GM12878 (cell line): ENCODE results near the gene CNN2. TPM values are rescaled to one million over a fixed set of nuclear protein-coding genes. Genes with fewer than 3 reads are reported as not detected.

Source experiments
- BHLHE40 ChIP-seq, 2 experiments: fragments of 450-650 bp in 1 of 2; IDR thresholded peaks; 2 replicates each; pipeline ENCODE4 v1.6.1; 2011 to 2017; ENCODE audit warnings: low read depth in 2 of 2, borderline replicate concordance in 1 of 2, improper control_type of control experiment in 1 of 2, low read length in 1 of 2, mild to moderate bottlenecking in 1 of 2
- CHD1 ChIP-seq: IDR thresholded peaks from 2 replicates; pipeline ENCODE4 v1.6.1; 2012; ENCODE audit warnings: low read depth, low read length, improper control_type of control experiment
- CTCF ChIP-seq, 3 experiments: IDR thresholded peaks in 2 of 3; conservative IDR thresholded peaks in 1 of 3; 2 replicates each; pipeline ENCODE4 v1.5.1; 2011; ENCODE audit warnings: low read depth in 3 of 3, low read length in 3 of 3, mild to moderate bottlenecking in 3 of 3, control low read depth in 2 of 3, moderate library complexity in 2 of 3, inconsistent platforms in 1 of 3, mixed read lengths in 1 of 3; ENCODE audit not compliant: control insufficient read depth in 2 of 3, insufficient read depth in 1 of 3; ENCODE audit errors: extremely low read depth in 1 of 3
- E2F8 ChIP-seq: fragments of 450-650 bp; IDR thresholded peaks from 2 replicates; pipeline ENCODE4 v1.6.1; 2018; ENCODE audit warnings: mild to moderate bottlenecking, low read depth, moderate library complexity; ENCODE audit not compliant: partially characterized antibody
- MLLT1 ChIP-seq: fragments of 450-650 bp; IDR thresholded peaks from 2 replicates; pipeline ENCODE4 v1.6.1; 2016; ENCODE audit warnings: mild to moderate bottlenecking
- NKRF ChIP-seq: fragments of 450-650 bp; conservative IDR thresholded peaks from 2 replicates; pipeline ENCODE4 v1.6.1; 2017; ENCODE audit warnings: mild to moderate bottlenecking, moderate library complexity
- PAX5 ChIP-seq: IDR thresholded peaks from 2 replicates; pipeline ENCODE4 v1.6.1; 2011; ENCODE audit warnings: low read depth, low read length, borderline replicate concordance
- PBX3 ChIP-seq: IDR thresholded peaks from 2 replicates; pipeline ENCODE4 v1.6.1; 2011; ENCODE audit warnings: mild to moderate bottlenecking, low read depth, low read length, moderate library complexity; ENCODE audit not compliant: insufficient replicate concordance
- PKNOX1 ChIP-seq: fragments of 450-650 bp; IDR thresholded peaks from 2 replicates; pipeline ENCODE4 v1.6.1; 2016; ENCODE audit warnings: mild to moderate bottlenecking
- RAD51 ChIP-seq: fragments of 450-650 bp; IDR thresholded peaks from 2 replicates; pipeline ENCODE4 v1.6.1; 2016; ENCODE audit warnings: moderate library complexity, mild to moderate bottlenecking, inconsistent platforms
- RELA ChIP-seq: fragments of 450-650 bp; IDR thresholded peaks from 2 replicates; pipeline ENCODE4 v1.8.0; 2014; ENCODE audit warnings: borderline replicate concordance; ENCODE audit not compliant: partially characterized antibody
- SMAD5 ChIP-seq: IDR thresholded peaks from 2 replicates; pipeline ENCODE4 v1.6.1; 2016; ENCODE audit warnings: antibody characterized with exemption, low read depth
- SP1 ChIP-seq: IDR thresholded peaks from one replicate; pipeline ENCODE4 v1.6.1; 2011; ENCODE audit warnings: low read depth, low read length
- SPI1 ChIP-seq: IDR thresholded peaks from 2 replicates; pipeline ENCODE4 v1.6.1; 2011; ENCODE audit warnings: low read depth, mild to moderate bottlenecking, low read length, moderate library complexity, borderline replicate concordance; ENCODE audit not compliant: insufficient read depth
- TAF1 ChIP-seq: IDR thresholded peaks from 2 replicates; pipeline ENCODE4 v1.6.1; 2011; ENCODE audit warnings: mild to moderate bottlenecking, low read depth, low read length, borderline replicate concordance
- ZNF207 ChIP-seq: fragments of 450-650 bp; IDR thresholded peaks from 2 replicates; pipeline ENCODE4 v1.6.1; 2014; ENCODE audit warnings: antibody characterized with exemption, mild to moderate bottlenecking, borderline replicate concordance
- ZNF217 ChIP-seq: fragments of 450-650 bp; IDR thresholded peaks from 2 replicates; pipeline ENCODE4 v1.6.1; 2017; ENCODE audit warnings: antibody characterized with exemption, mild to moderate bottlenecking
- polyA plus RNA-seq, 11 experiments: library from polyadenylated mRNA; depleted of rRNA in 4 of 11; unstranded in 6 of 11; stranded (reverse) in 5 of 11; fragments of >200 nt; fragmentation: Nextera tagmentation in 4 of 11; fragmentation: Illumina TruSeq in 1 of 11; extraction: Ambion mirVana in 4 of 11; extraction: Trizol in 1 of 11; gene quantifications; 1 replicate in 1 of 11; 2 replicates in 10 of 11; pipeline versions ENCODE4 v1.2.1 to v1.2.3, GENCODE V29; 2011 to 2016; ENCODE audit warnings: inconsistent platforms in 2 of 11, missing spikeins in 2 of 11, low read depth in 1 of 11
- total RNA-seq, 4 experiments: library from RNA; depleted of rRNA in 3 of 4; stranded (reverse); fragments of >200 nt in 3 of 4; fragmentation: Illumina TruSeq in 1 of 4; extraction: Trizol in 1 of 4; gene quantifications; 2 replicates each; pipeline versions ENCODE4 v1.2.1 to v1.2.3, GENCODE V29; 2013 to 2021

The CNN2 gene
- total and polyA plus RNA-seq, 10 of the 15 experiments (the other 5 are each of a cell fraction or from before 2014, with no cell fraction given): 34.7 to 311 (median 172) TPM

- TF ChIP-seq RAD51: no peak
- TF ChIP-seq BHLHE40 (IDR thresholded peaks at IDR 0.05; ENCODE audit: borderline replicate concordance in 1 of 2, low read depth in 2 of 2, low read length in 1 of 2): 0 out of 4 replicates have a peak, but pooled peaks of 1 of the 2 experiments have one; percentile 5
- no peak for TF ChIP-seq PBX3
- no peak for TF ChIP-seq CTCF (IDR thresholded peaks at IDR 0.05 in 2 of 3, conservative IDR thresholded peaks at IDR 0.05 in 1 of 3; ENCODE audit: control insufficient read depth in 2 of 3, extremely low read depth in 1 of 3, insufficient read depth in 1 of 3, low read depth in 3 of 3, low read length in 3 of 3)
- no peak for TF ChIP-seq SMAD5
- TF ChIP-seq ZNF217: no peak
- peak; percentile 43; the same call in 1 of the 2 replicates for TF ChIP-seq SPI1
- no peak for TF ChIP-seq CHD1
- no peak for TF ChIP-seq PKNOX1
- no peak for TF ChIP-seq E2F8
- no peak; the same call in 1 of the 2 replicates for TF ChIP-seq NKRF
- TF ChIP-seq RELA: no peak
- no peak for TF ChIP-seq MLLT1
- no peak for TF ChIP-seq SP1
- no peak for TF ChIP-seq ZNF207
- TF ChIP-seq PAX5: no peak
- no peak for TF ChIP-seq TAF1
These were observed 1.9 kb downstream of the CNN2 start (continued) for GRCh38 chr19:1028062-1028926.
